ENCODE data around the gene TRMO.

The TRMO gene

GRCh38 chr9:97934321-97935115 lies 12.2 kb upstream of the TRMO start:
- no peak for TF ChIP-seq CREB1 (IDR thresholded peaks at IDR 0.05; ENCODE audit: low read depth)
- TF ChIP-seq TAF1 (IDR thresholded peaks at IDR 0.05; ENCODE audit: low read depth), result no peak
- no peak for TF ChIP-seq EGR1 (IDR thresholded peaks at IDR 0.05)
- TF ChIP-seq, protein P1, sequence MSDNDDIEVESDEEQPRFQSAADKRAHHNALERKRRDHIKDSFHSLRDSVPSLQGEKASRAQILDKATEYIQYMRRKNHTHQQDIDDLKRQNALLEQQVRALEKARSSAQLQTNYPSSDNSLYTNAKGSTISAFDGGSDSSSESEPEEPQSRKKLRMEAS (IDR thresholded peaks at IDR 0.05), result no peak
- no peak for TF ChIP-seq ZBTB7A (IDR thresholded peaks at IDR 0.05; ENCODE audit: low read depth)
- no peak for TF ChIP-seq FOXM1 (IDR thresholded peaks at IDR 0.05; ENCODE audit: borderline replicate concordance, low read depth)
- TF ChIP-seq TCF12 (IDR thresholded peaks at IDR 0.05; ENCODE audit: low read depth), result no peak
- no peak for TF ChIP-seq NFIC (IDR thresholded peaks at IDR 0.05)

- TF ChIP-seq USF1 (IDR thresholded peaks at IDR 0.05), result no peak
- TF ChIP-seq CREB1 (IDR thresholded peaks at IDR 0.05; ENCODE audit: low read depth), result no peak
- no peak for TF ChIP-seq NFIC (IDR thresholded peaks at IDR 0.05)
- no peak for TF ChIP-seq CEBPB (IDR thresholded peaks at IDR 0.05)
- TF ChIP-seq EGR1 (IDR thresholded peaks at IDR 0.05), result no peak
- TF ChIP-seq EP300 (IDR thresholded peaks at IDR 0.05; ENCODE audit: borderline replicate concordance), result no peak
- no peak for TF ChIP-seq ZBTB7A (IDR thresholded peaks at IDR 0.05; ENCODE audit: low read depth)
- TF ChIP-seq TEAD4 (IDR thresholded peaks at IDR 0.05), result no peak
- no peak for TF ChIP-seq TAF1 (IDR thresholded peaks at IDR 0.05; ENCODE audit: low read depth)
- TF ChIP-seq, protein P1 (IDR thresholded peaks at IDR 0.05), result no peak
- TF ChIP-seq FOXM1 (IDR thresholded peaks at IDR 0.05; ENCODE audit: borderline replicate concordance, low read depth), result no peak
- TF ChIP-seq REST (IDR thresholded peaks at IDR 0.05; ENCODE audit: low read depth), result no peak
- no peak for TF ChIP-seq TCF12 (IDR thresholded peaks at IDR 0.05; ENCODE audit: low read depth)
- no peak for TF ChIP-seq YY1 (IDR thresholded peaks at IDR 0.05; ENCODE audit: low read depth)
- no peak for TF ChIP-seq RAD21 (IDR thresholded peaks at IDR 0.05; ENCODE audit: low read depth)
Observed at GRCh38 chr9:97933297-97933998, 11.1 kb upstream of the TRMO start.

GRCh38 chr9:97930972-97931371 lies 8.7 kb upstream of the TRMO start:
- no peak for TF ChIP-seq EP300 (IDR thresholded peaks at IDR 0.05; ENCODE audit: borderline replicate concordance)
- no peak for TF ChIP-seq EGR1 (IDR thresholded peaks at IDR 0.05)
- TF ChIP-seq NFIC (IDR thresholded peaks at IDR 0.05), result no peak
- no peak for TF ChIP-seq USF1 (IDR thresholded peaks at IDR 0.05)
- no peak for TF ChIP-seq REST (IDR thresholded peaks at IDR 0.05; ENCODE audit: low read depth)
- TF ChIP-seq FOXM1 (IDR thresholded peaks at IDR 0.05; ENCODE audit: borderline replicate concordance, low read depth), result no peak
- TF ChIP-seq TEAD4 (IDR thresholded peaks at IDR 0.05), result no peak
- TF ChIP-seq YY1 (IDR thresholded peaks at IDR 0.05; ENCODE audit: low read depth), result no peak
- no peak for TF ChIP-seq ZBTB7A (IDR thresholded peaks at IDR 0.05; ENCODE audit: low read depth)
- no peak for TF ChIP-seq CREB1 (IDR thresholded peaks at IDR 0.05; ENCODE audit: low read depth)
- no peak for TF ChIP-seq CEBPB (IDR thresholded peaks at IDR 0.05)
- TF ChIP-seq RAD21 (IDR thresholded peaks at IDR 0.05; ENCODE audit: low read depth), result no peak

- TF ChIP-seq ZBTB7A (IDR thresholded peaks at IDR 0.05; ENCODE audit: low read depth) (no peak), NFIC (IDR thresholded peaks at IDR 0.05) (no peak), CEBPB (IDR thresholded peaks at IDR 0.05) (no peak), REST (IDR thresholded peaks at IDR 0.05; ENCODE audit: low read depth) (no peak), EGR1 (IDR thresholded peaks at IDR 0.05) (no peak), TAF1 (IDR thresholded peaks at IDR 0.05; ENCODE audit: low read depth) (no peak), CREB1 (IDR thresholded peaks at IDR 0.05; ENCODE audit: low read depth) (no peak), FOXM1 (IDR thresholded peaks at IDR 0.05; ENCODE audit: borderline replicate concordance, low read depth) (no peak), USF1 (IDR thresholded peaks at IDR 0.05) (no peak), YY1 (IDR thresholded peaks at IDR 0.05; ENCODE audit: low read depth) (no peak), EP300 (IDR thresholded peaks at IDR 0.05; ENCODE audit: borderline replicate concordance) (no peak), TEAD4 (IDR thresholded peaks at IDR 0.05) (no peak), TCF12 (IDR thresholded peaks at IDR 0.05; ENCODE audit: low read depth) (no peak), RAD21 (IDR thresholded peaks at IDR 0.05; ENCODE audit: low read depth) (no peak)
- TF ChIP-seq, protein P1 (IDR thresholded peaks at IDR 0.05), result no peak
Observed at GRCh38 chr9:97928986-97929604, 6.8 kb upstream of the TRMO start.
